ENCODE measurements around the gene CDV3.

- TF ChIP-seq RARB (CRISPR knock-in tag; IDR thresholded peaks at IDR 0.05) (no peak), PATZ1 (CRISPR knock-in tag; IDR thresholded peaks at IDR 0.05; ENCODE audit: borderline replicate concordance) (no peak), POU6F1 (CRISPR knock-in tag; IDR thresholded peaks at IDR 0.05; ENCODE audit: borderline replicate concordance, low read depth) (no peak), GLIS3 (CRISPR knock-in tag; IDR thresholded peaks at IDR 0.05) (no peak), ISL1 (CRISPR knock-in tag; IDR thresholded peaks at IDR 0.05) (no peak), ZFP3 (CRISPR knock-in tag; IDR thresholded peaks at IDR 0.05) (no peak), CSDC2 (CRISPR knock-in tag; IDR thresholded peaks at IDR 0.05) (no peak)
Observed at GRCh38 chr3:133525435-133525834, 48.1 kb upstream of the CDV3 start.

All from SK-N-SH treated with all-trans-retinoic acid at 6 μM for 48 hours (cell line).